Erythroblast (primary cell): ENCODE data around the gene BEAN1.

Source experiments
- GATA1 ChIP-seq: IDR thresholded peaks from 2 replicates; pipeline ENCODE4 v1.6.1; 2011; ENCODE audit warnings: low read depth, mild to moderate bottlenecking, control low read depth, low read length, moderate library complexity
- POLR2A ChIP-seq: IDR thresholded peaks from 2 replicates; pipeline ENCODE4 v1.6.1; 2011; ENCODE audit warnings: mild to moderate bottlenecking, low read length

- TF ChIP-seq POLR2A (no peak), GATA1 (no peak)
These were observed 62.7 kb downstream of the BEAN1 start for GRCh38 chr16:66489818-66490217.
